HG03378 (cell line): ENCODE measurements around the gene HNRNPDL.
A peak's percentile ranks its signal among the peaks of the same experiment; 100 is the strongest.
"Not testable (repeated sequence)": the region's sequence is repeated elsewhere in the genome, so short reads cannot be mapped to it uniquely, and the experiment has no call there.

Experiments
- ATAC-seq: cut with Tn5 transposase; IDR thresholded peaks from one replicate; pipeline ENCODE4 v1.9.1; 2021; ENCODE audit warnings: mild to moderate bottlenecking, moderate library complexity; ENCODE audit not compliant: unreplicated experiment

HNRNPDL gene

DNA sequence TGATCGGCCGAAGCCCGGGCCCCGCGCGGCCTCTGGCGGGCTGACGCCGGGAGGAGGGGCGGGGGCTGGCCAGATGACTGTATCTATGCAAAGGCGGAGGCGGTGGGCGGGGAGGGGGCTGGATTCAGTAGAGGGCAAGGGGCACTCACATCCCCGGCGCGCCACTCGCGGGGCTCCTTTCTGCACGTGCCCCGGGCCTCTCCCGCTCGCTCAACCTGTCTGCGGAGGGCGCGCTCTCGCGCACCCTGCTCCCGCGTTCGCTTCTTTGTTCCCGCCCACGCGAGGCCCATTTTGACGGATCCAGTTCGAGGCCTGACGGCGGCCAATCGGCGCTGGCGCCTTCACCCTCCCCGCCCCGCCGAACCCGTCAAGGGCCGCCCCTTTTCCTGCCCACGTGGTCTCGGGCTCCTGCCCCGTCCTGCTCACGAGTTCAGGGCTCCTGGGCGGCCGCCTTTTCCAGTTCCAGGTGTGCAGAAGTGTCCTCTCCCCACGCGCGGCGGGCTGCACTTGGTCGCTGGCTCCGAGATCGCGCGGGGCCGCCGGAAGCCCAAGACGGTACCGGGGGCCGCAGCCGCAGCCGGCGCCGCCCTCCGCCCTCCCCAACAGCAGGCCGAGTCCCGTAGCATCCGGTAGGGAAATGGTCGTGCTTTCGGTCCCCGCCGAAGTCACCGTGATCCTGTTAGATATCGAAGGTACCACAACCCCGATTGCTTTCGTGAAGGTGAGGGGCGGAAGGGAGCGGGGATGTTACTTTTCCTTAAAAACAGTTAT, at the start of gene HNRNPDL, which contains the start of gene ENOPH1:
TSS of gene HNRNPDL (minus strand) at position 270 of the 771 bp plus-strand sequence. CDS start 772 bp downstream, outside the sequence.
TSS of gene ENOPH1 (plus strand) at position 398 of the 771 bp plus-strand sequence. CDS start at position 638, 240 bp downstream.
- peak; percentile 72 for ATAC-seq

DNA sequence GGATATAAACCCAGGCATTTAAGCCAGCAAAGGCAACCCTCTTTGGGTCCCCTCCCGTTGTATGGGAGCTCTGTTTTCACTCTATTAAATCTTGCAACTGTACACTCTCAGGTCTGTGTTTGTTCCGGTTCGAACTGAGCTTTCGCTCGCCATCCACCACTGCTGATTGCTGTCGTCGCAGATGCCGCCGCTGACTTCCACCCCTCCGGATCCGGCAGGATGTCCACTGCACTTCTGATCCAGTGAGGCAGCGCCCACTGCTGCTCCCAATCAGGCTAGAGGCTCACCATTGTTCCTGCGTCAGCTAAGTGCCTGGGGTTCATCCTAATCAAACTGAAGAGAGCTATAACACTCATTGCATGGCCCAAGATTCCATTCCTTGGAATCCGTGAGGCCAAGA, 49.3 kb upstream of the HNRNPDL start:
- ATAC-seq = no peak

- not testable (repeated sequence) for ATAC-seq
Measured at GRCh38 chr4:82477469-82477868, 47.2 kb upstream of the HNRNPDL start.

DNA sequence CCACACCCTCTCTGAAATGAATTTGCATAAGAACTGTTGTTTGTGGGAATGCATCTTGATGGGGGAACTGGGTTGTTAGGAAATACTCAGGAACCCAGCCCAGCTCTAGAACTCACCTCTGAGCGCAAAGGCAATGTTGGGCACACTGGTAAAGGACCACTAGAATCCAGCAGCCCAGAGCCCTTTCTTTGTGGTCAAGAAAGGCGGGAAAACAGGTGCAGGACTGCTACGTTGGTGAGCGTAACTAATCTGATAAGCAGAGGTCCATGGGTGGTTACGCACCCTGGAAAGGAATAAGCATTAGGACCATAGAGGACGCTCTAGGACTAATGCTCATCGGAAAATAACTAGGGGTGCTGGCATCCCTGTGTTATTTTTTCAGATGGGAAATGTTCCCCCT, 45.7 kb upstream of the HNRNPDL start:
- not testable (repeated sequence) for ATAC-seq

GRCh38 chr4:82473621-82474164, 43.4 kb upstream of the HNRNPDL start:
- ATAC-seq = no peak

- ATAC-seq = not testable (repeated sequence)
Measured at GRCh38 chr4:82473080-82473479, 42.8 kb upstream of the HNRNPDL start.

DNA sequence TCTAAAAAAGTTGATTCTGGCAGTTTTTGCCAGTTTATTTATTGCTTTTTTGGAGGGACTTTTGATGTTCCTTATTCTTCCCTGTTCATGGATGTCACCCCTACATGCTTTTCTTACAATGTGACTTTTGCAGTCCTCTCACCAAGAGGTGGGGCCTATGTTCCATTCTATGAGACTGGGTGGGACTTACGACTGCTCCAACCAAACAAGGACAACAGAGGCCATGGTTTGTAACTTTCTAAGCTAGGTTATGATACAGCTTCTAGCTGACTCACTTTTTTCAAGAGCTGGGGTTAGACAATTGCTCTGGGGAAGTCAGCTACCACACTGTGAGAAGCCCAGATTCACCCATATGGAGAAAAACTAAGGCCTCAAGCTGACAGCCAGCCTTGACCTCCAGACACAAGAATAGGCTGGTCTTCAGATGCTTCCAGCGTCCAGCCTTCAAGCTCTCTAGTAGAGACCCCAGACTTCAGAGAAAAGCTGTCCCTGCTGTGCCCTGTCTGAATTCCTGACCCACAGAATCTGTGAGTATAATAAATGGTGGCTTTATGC, 39.6 kb upstream of the HNRNPDL start:
- no peak for ATAC-seq

DNA sequence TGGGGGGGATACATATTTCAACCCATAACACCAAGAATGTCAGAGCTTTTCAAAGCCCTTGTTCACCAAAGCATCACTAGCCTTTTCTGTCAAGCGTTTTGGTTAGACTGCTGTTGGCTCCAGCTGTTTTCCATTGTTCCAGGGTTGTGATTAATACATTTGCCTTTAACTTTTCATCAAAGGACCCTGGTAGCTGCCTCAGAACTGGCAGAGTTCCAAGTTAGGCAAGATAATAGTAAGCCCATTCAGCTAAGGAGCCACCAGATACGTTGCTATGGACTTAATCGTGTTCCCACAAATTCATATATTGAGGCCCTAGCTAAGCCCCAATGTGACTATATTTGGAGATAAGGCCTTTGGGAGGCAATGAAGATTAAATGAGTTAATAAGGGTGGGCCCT, 37.2 kb upstream of the HNRNPDL start:
- no peak for ATAC-seq

- ATAC-seq = no peak
Measured at GRCh38 chr4:82463221-82463620, 33.0 kb upstream of the HNRNPDL start.

GRCh38 chr4:82462415-82462831, 32.2 kb upstream of the HNRNPDL start:
- ATAC-seq = peak; percentile 71

GRCh38 chr4:82461710-82462109, 31.4 kb upstream of the HNRNPDL start:
- ATAC-seq = no peak

- no peak for ATAC-seq
Measured at GRCh38 chr4:82458729-82459128, 28.5 kb upstream of the HNRNPDL start.

GRCh38 chr4:82457266-82457665, 27.0 kb upstream of the HNRNPDL start:
- ATAC-seq = no peak

DNA sequence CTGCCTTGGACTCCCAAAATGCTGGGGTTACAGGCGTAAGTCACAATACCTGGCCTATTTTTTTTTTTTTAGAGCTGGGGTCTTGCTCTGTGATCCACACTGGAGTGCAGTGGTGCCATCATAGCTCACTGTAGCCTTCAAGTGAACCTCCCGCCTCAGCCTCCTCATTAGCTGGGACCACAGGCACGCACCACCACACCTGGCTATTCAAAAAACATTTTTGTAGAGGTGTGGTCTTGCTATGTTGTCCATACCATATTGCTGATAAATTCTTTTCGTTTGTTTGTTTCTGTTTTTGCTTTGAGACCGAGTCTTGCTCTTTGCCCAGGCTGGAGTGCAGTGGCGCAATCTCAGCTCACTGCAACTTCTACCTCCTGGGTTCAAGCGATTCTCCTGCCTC, 21.8 kb upstream of the HNRNPDL start:
- ATAC-seq = no peak

GRCh38 chr4:82450966-82451755, 20.9 kb upstream of the HNRNPDL start:
- ATAC-seq = no peak

- ATAC-seq = no peak
Measured at GRCh38 chr4:82447886-82448285, 17.6 kb upstream of the HNRNPDL start.

- no peak for ATAC-seq
Measured at GRCh38 chr4:82439088-82439487, 8.8 kb upstream of the HNRNPDL start.

DNA sequence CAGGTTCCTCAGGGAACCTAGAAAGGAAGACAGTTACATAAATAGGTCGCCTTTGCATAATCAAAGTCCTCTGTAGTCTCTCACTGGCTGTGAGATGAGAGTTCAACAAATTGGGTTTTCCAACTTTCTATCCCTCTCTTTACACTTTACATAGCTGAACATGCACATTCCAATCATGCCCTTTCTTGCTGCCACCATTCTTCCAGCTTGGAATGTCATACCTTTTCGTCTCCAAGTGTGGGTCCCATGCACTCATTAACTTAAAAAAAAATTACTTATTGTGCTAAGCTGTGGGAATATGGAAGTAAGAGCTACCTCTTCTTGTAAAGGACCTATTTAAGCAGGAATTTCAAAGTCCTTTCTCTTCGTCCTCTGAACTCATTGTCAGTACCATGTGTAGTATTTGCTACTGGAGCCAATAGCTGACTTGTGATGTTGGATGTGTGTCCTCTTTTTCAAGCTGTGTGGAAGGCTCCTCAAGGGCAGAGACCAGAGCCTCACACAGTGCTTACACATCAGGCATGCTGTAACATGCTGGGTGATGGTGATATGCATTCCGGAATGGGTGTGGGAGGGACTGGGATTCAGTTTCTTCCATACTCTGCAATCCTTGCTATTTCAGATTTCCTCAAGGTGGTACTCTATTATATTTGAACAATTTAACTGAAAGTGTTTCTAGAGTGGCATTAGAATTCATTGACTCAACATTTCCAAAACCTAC, 7.2 kb upstream of the HNRNPDL start:
- no peak for ATAC-seq

GRCh38 chr4:82436780-82437179, 6.5 kb upstream of the HNRNPDL start:
- ATAC-seq = no peak

GRCh38 chr4:82436130-82436529, 5.9 kb upstream of the HNRNPDL start:
- ATAC-seq = no peak

DNA sequence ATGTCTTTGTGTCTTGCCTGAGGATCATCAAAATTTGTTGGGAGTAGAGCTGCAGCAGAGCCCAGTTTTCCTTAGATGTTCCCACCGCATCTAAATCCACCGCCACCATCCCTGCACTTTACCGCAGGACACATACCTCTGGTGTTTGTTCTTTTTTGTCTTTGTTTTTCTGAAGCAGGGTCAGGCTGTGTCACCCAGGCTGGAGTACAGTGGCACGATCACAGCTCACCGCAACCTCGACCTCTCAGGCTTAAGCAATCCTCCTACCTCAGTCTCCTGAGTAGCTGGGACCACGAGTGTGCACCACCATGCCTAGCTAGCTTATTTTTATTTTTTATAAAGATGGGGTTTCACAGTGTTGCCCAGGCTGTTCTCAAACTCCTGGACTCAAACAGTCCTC, 4.7 kb upstream of the HNRNPDL start:
- no peak for ATAC-seq
